GM19025 (cell line): Measurements from ENCODE around the gene KCNC1.

Experiments
- ATAC-seq: cut with Tn5 transposase; IDR thresholded peaks from one replicate; pipeline ENCODE4 v1.9.1; 2021; ENCODE audit warnings: mild to moderate bottlenecking, low read depth, moderate library complexity; ENCODE audit not compliant: unreplicated experiment

KCNC1 gene

DNA sequence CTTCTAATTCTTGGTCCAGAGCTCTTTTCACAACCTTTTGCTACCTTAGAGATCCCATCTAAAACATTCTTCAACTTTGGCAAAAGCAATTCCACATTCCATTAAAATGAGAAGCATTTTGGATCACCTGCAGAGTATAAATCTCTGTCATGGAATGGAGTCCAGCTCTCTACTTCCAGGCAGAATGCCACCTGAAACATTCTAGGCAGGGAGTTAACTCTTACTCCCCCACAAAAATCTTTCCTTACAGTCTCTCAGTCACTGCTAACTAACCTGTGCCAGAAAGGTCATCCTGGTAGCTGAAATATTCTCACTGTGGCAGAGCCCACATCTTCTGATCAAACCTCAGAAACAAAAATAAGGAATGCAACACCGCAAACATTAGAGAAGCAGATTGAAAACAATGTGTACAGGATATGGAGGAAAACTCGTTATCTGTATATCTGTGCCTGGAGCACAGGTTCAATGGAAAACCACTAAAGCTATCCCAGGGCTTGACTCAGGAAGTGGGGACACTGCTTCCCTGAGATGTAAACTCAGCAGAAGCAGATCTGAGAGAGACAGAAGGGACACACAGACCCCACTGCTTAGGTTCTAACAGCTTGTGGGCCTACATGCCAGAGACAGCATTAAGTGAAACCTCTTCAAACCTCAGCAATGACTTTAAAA, 78.9 kb downstream of the KCNC1 start:
- no peak for ATAC-seq

DNA sequence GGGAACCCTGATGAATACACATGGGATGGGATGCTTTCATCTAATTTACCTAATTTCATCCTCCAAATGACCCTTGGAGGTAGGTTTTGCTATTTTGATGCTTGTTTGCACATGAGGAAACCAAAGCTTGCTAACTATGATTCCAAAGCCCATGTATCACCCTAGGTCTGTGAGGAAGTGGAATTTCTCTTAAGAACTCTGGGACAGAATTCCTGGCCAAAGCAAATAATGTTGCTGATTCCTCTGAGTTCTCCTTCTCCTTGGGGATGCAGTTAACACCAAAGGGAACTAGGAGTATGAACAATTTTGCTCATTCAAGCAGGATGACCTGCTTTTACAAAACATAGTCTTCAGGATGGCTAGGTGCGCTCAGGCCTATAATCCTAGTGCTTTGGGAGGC, 80.0 kb downstream of the KCNC1 start:
- ATAC-seq = no peak

DNA sequence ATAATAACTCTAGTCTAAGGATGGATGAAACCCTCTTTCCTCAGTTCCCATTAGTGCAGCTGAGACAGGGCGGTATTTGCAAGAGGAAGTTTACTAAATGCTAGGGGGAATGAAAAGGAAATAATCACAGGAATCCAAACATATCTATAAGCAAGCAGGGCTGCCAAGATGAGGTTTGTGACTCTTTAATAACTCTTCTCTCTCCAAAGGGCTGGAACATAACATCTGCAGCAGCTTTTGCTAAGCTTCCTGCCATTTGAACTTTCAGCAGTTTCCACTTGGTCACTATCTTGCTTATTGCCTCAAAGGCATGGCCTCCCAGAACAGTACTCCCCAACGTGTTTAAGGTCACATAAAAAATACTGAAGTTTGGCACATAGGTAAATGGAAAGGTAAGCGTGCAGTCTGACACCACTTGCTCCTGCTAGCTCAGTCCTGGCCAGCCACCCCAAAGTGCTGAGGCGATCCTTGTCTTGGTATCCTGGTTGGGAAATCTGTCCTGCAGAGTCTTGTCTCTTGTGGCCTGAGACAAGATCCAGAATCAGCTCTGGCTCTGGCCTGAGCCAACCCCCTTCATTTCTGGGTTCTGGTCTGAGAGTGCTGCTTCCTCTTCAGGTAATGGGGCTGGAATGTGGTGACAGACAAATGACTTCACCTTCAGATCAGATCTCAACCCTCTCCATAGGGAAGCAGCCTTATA, 81.8 kb downstream of the KCNC1 start:
- ATAC-seq = no peak

DNA sequence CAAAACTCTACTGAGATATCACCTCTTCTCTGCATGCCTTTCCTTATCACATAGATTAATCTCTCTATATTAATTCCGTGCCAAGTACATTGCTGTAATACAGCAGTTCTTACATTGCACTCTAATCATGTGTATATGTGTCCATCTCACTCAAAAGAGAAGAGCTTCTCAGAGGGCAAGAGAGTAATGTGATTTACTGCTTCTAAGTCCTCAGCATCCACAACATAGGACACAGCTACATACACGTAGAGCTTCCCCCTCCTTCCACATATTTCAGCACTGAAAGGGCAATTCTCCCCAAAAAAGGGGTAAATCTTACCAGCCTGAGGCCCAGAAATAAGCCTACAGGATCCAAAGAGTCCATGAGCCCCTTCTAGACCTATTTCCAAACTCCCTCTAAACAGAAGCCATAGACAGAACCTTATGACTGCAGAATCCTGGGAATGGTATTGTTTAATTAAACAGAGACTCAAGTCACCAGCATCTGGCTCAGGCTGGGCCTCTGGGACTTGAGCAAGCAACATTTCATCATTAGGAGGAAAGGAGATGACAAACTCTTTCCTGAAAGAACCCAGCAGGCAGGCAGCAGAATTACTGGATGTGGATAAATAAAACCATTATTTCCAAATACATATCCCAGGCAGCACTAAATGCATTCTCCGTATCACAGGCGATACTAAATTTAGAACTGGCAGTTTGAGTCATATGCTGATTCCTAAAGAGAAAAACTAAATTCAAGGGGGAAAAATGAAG, 87.2 kb downstream of the KCNC1 start:
- ATAC-seq = no peak

DNA sequence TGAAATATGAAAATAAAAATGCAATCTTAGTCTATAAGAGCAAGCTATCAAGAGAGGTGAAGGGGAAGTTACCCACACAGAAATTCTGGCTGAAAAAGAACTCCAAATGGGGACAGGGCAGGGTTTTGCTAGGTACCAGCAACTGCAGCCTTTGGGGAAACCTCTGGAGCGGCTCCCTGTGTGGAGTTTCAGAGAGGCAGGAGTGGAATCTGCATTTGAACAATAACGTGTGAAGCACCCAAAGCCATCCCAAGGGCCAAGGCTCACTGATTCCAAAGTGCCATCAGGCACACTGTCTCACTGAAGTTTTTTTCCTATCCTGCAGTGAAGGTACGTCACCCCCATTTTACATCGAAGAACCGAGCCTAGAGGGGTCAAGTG, 87.8 kb downstream of the KCNC1 start:
- ATAC-seq = no peak

DNA sequence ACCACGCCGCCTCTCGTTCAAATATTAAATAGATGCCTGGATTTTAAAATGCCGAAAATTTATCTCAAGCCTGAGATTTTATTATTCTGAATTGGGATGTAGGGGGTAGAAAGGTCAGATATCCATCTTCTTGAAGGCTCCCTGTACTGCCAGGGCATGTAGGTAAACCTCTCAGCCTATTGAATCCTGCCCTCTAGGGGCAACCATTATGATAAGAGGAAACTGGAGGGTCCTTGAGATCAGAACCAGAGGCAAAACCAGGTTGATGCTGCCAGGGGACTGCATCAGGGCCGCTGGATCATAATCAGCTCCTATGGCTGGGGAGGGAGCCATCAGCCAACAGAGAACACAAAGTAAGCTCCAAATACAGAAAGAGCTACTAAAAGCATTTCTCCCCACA, 92.4 kb downstream of the KCNC1 start:
- ATAC-seq = no peak

DNA sequence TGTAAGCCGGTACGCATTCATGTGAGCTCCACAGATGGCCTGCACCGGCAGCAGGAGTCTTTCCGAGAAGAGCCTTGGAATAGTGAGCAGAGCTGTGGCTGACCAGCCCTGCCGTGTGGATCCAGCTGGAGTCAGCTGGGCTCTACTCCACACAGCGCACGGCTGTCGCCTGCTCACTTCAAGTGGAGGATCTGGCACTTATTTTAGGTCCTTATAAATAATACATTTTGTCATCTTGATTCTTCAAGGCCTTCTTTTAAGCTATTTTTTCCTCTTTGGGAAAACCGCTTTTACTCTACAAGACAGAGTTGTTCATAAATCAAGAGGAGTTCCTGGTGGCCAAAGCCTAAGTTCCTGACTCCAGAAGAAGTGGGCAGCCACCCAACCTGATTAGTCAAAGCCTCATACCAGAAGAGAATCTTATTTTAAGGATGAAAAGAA, 93.8 kb downstream of the KCNC1 start:
- no peak for ATAC-seq

DNA sequence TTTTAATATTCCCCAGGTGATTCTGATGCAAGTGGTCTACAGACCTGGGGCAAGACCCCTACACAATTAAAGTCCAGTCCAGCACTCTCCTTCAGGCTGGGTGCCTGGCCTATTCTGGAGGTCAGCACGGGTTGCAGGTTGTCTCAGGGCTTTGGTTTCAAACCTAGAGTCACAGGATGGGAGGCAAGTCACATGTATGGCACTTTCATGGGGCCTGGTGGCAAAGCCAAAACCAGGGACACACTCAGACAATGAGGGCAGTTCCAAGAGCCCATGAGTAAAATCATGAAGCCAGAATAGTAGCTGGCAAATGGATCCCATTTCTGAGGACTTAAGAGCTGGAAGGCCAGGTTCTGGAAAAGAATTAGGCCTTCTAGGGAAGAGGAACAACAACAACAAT, 96.6 kb downstream of the KCNC1 start:
- ATAC-seq = no peak

DNA sequence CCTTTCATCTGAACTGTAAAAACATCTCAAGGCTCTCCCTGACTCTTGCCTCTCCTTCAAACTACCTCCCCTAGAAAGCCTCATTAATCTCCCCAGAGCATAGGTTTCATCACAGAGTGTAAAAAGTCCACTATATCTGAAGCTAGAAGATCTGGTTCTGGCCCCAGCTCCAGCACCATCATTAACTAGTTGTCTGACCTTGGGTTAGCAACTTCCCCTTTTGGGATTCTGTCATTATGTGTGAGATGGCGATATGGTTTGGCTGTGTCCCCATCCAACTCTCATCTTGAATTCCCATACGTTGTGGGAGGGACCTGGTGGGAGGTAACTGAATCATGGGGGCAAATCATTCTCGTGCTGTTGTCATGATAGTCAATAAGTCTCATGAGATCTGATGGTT, 97.3 kb downstream of the KCNC1 start:
- ATAC-seq = no peak
